DND-41 (cell line): Measurements from ENCODE around the gene COLGALT1.

ENCODE experiments used
- EZH2 ChIP-seq: IDR thresholded peaks from 3 replicates; pipeline ENCODE4 v1.6.1; 2012; ENCODE audit warnings: borderline replicate concordance, low read depth, mild to moderate bottlenecking, moderate library complexity, low read length, inconsistent platforms; ENCODE audit not compliant: severe bottlenecking
- TF ChIP-seq, protein P1 (sequence below): IDR thresholded peaks from 2 replicates; pipeline ENCODE4 v1.5.1; 2012; ENCODE audit warnings: borderline replicate concordance, low read length, moderate library complexity, mild to moderate bottlenecking; ENCODE audit not compliant: poor library complexity, severe bottlenecking; ENCODE audit errors: extremely low read depth

- TF ChIP-seq, protein P1, sequence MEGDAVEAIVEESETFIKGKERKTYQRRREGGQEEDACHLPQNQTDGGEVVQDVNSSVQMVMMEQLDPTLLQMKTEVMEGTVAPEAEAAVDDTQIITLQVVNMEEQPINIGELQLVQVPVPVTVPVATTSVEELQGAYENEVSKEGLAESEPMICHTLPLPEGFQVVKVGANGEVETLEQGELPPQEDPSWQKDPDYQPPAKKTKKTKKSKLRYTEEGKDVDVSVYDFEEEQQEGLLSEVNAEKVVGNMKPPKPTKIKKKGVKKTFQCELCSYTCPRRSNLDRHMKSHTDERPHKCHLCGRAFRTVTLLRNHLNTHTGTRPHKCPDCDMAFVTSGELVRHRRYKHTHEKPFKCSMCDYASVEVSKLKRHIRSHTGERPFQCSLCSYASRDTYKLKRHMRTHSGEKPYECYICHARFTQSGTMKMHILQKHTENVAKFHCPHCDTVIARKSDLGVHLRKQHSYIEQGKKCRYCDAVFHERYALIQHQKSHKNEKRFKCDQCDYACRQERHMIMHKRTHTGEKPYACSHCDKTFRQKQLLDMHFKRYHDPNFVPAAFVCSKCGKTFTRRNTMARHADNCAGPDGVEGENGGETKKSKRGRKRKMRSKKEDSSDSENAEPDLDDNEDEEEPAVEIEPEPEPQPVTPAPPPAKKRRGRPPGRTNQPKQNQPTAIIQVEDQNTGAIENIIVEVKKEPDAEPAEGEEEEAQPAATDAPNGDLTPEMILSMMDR, result no peak
- no peak for TF ChIP-seq EZH2
These were observed 12.5 kb downstream of the COLGALT1 start for GRCh38 chr19:17567940-17568339.
